Loucy (cell line): ENCODE measurements around the gene RCN1.

ENCODE experiments used
- H2AFZ ChIP-seq: fragments of 200-600 bp; sonication (generic); 2 replicates; pipeline ENCODE4 v1.6.0; 2016; ENCODE audit warnings: antibody characterized with exemption, mild to moderate bottlenecking, low read length, moderate library complexity
- H3F3A ChIP-seq: fragments of 200-600 bp; 2 replicates; pipeline ENCODE4 v1.6.0; 2016; ENCODE audit warnings: antibody characterized with exemption, low read depth, mild to moderate bottlenecking
- H3K27me3 ChIP-seq: fragments of 200-600 bp; sonication (generic); 2 replicates; pipeline ENCODE4 v1.6.1; 2014; ENCODE audit warnings: low read length, mild to moderate bottlenecking; ENCODE audit not compliant: insufficient read depth, poor library complexity, severe bottlenecking
- H3K36me3 ChIP-seq: fragments of 200-600 bp; sonication (generic); 2 replicates; pipeline ENCODE4 v1.6.1; 2016; ENCODE audit warnings: low read length; ENCODE audit not compliant: insufficient read depth
- H3K4me1 ChIP-seq: fragments of 200-600 bp; sonication (generic); 2 replicates; pipeline ENCODE4 v1.5.1; 2014; ENCODE audit warnings: low read length, mild to moderate bottlenecking; ENCODE audit not compliant: insufficient read depth, poor library complexity, severe bottlenecking
- H3K4me2 ChIP-seq: fragments of 200-600 bp; sonication (generic); 2 replicates; pipeline ENCODE4 v1.6.0; 2014; ENCODE audit warnings: antibody characterized with exemption, low read length, low read depth, mild to moderate bottlenecking; ENCODE audit not compliant: poor library complexity, severe bottlenecking
- H3K4me3 ChIP-seq: fragments of 200-600 bp; sonication (generic); 2 replicates; pipeline ENCODE4 v1.5.1; 2014; ENCODE audit warnings: low read length, mild to moderate bottlenecking, mixed read lengths; ENCODE audit not compliant: poor library complexity, severe bottlenecking
- H3K79me2 ChIP-seq: fragments of 200-600 bp; sonication (generic); 2 replicates; pipeline ENCODE4 v1.6.1; 2014; ENCODE audit warnings: low read length; ENCODE audit not compliant: insufficient read depth
- H3K9ac ChIP-seq: fragments of 200-600 bp; sonication (generic); 2 replicates; pipeline ENCODE4 v1.6.0; 2014; ENCODE audit warnings: mild to moderate bottlenecking, low read depth, low read length, moderate library complexity; ENCODE audit not compliant: poor library complexity, severe bottlenecking
- H3K9me2 ChIP-seq: fragments of 200-600 bp; sonication (generic); replicated peaks from 2 replicates; pipeline ENCODE4 v1.6.1; 2016; ENCODE audit warnings: low read depth, low read length, mixed read lengths
- H3K9me3 ChIP-seq: fragments of 200-600 bp; sonication (generic); 2 replicates; pipeline ENCODE4 v1.6.1; 2014; ENCODE audit warnings: mild to moderate bottlenecking, antibody characterized with exemption, low read length, low read depth; ENCODE audit not compliant: insufficient read depth
- H4K20me1 ChIP-seq: fragments of 200-600 bp; sonication (generic); 2 replicates; pipeline ENCODE4 v1.6.0; 2014; ENCODE audit warnings: antibody characterized with exemption, low read length, mild to moderate bottlenecking; ENCODE audit not compliant: insufficient read depth, poor library complexity, severe bottlenecking
- CTCF ChIP-seq: fragments of 200-600 bp; sonication (generic); conservative IDR thresholded peaks from 2 replicates; pipeline ENCODE4 v1.5.1; 2014; ENCODE audit warnings: mild to moderate bottlenecking, antibody characterized with exemption, low read length
- EZH2phosphoT487 ChIP-seq: fragments of 200-600 bp; IDR thresholded peaks from 2 replicates; pipeline ENCODE4 v1.6.1; 2018; ENCODE audit warnings: antibody characterized with exemption, mild to moderate bottlenecking, moderate library complexity, borderline replicate concordance

Gene RCN1

GRCh38 chr11:32148895-32149294 is 58.0 kb downstream of the RCN1 start:
- Histone ChIP-seq H3K79me2 (no peaks in the 10 kb centered on the region), H3K4me3 (no peak overlapping the region), H3K4me1 (no peaks in the 10 kb centered on the region), H3K27me3 (no peaks in the 10 kb centered on the region), H4K20me1 (no peaks in the 10 kb centered on the region), H3K36me3 (no peaks in the 10 kb centered on the region), H3K9me2 (no peaks in the 10 kb centered on the region), H3F3A (no peaks in the 10 kb centered on the region), H3K9ac (no peak overlapping the region), H3K4me2 (no peak overlapping the region), H3K9me3 (no peaks in the 10 kb centered on the region), H2AFZ (no peak overlapping the region)
- TF ChIP-seq EZH2phosphoT487 (no peak), CTCF (no peak)

GRCh38 chr11:32149748-32150147 is 58.9 kb downstream of the RCN1 start:
- Histone ChIP-seq H3K79me2 (no peaks in the 10 kb centered on the region), H3K4me2 (no peak overlapping the region), H2AFZ (no peak overlapping the region), H3K4me1 (no peaks in the 10 kb centered on the region), H3K9me2 (no peaks in the 10 kb centered on the region), H3F3A (no peaks in the 10 kb centered on the region), H3K27me3 (no peaks in the 10 kb centered on the region), H3K36me3 (no peaks in the 10 kb centered on the region), H3K9ac (no peak overlapping the region), H3K4me3 (no peak overlapping the region), H4K20me1 (no peaks in the 10 kb centered on the region), H3K9me3 (no peaks in the 10 kb centered on the region)
- TF ChIP-seq CTCF: no peak

GRCh38 chr11:32151027-32151426 is 60.2 kb downstream of the RCN1 start:
- Histone ChIP-seq H4K20me1 (no peaks in the 10 kb centered on the region), H3K9me3 (no peaks in the 10 kb centered on the region), H3K4me3 (no peak overlapping the region), H3F3A (no peaks in the 10 kb centered on the region), H3K4me1 (no peaks in the 10 kb centered on the region), H3K4me2 (no peak overlapping the region), H3K27me3 (no peaks in the 10 kb centered on the region), H3K9ac (no peak overlapping the region), H3K36me3 (no peaks in the 10 kb centered on the region), H3K79me2 (no peaks in the 10 kb centered on the region), H2AFZ (no peak overlapping the region), H3K9me2 (no peaks in the 10 kb centered on the region)
- TF ChIP-seq CTCF: no peak
- TF ChIP-seq EZH2phosphoT487: no peak
